Stimulated activated naive CD4-positive, alpha-beta T cell (primary cell): Measurements from ENCODE around the gene LAMC2.

Experiments
- DNase-seq, 6 experiments: peaks; one replicate each; lab custom pipeline; 2025; lab: John Stamatoyannopoulos, UW

LAMC2 gene

GRCh38 chr1:183173828-183174227 is 12.2 kb upstream of the LAMC2 start:
- no peak for DNase-seq

- DNase-seq: no peak
Measured at GRCh38 chr1:183175631-183176030, 10.4 kb upstream of the LAMC2 start.

- DNase-seq: no peak
Measured at GRCh38 chr1:183178545-183178944, 7.5 kb upstream of the LAMC2 start.

- DNase-seq: no peak
Measured at GRCh38 chr1:183179033-183179432, 7.0 kb upstream of the LAMC2 start.

GRCh38 chr1:183180218-183180617 is 5.8 kb upstream of the LAMC2 start:
- DNase-seq: no peak

GRCh38 chr1:183180634-183181056 is 5.4 kb upstream of the LAMC2 start:
- DNase-seq: no peak

- no peak for DNase-seq
Measured at GRCh38 chr1:183186841-183187240, 777 bp downstream of the LAMC2 start.

GRCh38 chr1:183188240-183188639 is 2.2 kb downstream of the LAMC2 start:
- DNase-seq: no peak

- no peak for DNase-seq
Measured at GRCh38 chr1:183191833-183192232, 5.8 kb downstream of the LAMC2 start.

GRCh38 chr1:183193963-183194525 is 8.0 kb downstream of the LAMC2 start:
- DNase-seq: no peak

- DNase-seq: peak in 3 of 6 experiments; percentile 18 to 36 (median 25)
Measured at GRCh38 chr1:183194527-183195141, 8.6 kb downstream of the LAMC2 start.

- no peak for DNase-seq
Measured at GRCh38 chr1:183195142-183195574, 9.1 kb downstream of the LAMC2 start.

GRCh38 chr1:183197762-183198161 is 11.7 kb downstream of the LAMC2 start:
- no peak for DNase-seq

GRCh38 chr1:183198463-183198862 is 12.4 kb downstream of the LAMC2 start:
- no peak for DNase-seq

- no peak for DNase-seq
Measured at GRCh38 chr1:183199304-183199703, 13.2 kb downstream of the LAMC2 start.

- DNase-seq: no peak
Measured at GRCh38 chr1:183200451-183200850, 14.4 kb downstream of the LAMC2 start.

- DNase-seq: no peak
Measured at GRCh38 chr1:183203094-183203493, 17.0 kb downstream of the LAMC2 start.

GRCh38 chr1:183205196-183205781 is 19.2 kb downstream of the LAMC2 start:
- no peak for DNase-seq

GRCh38 chr1:183206538-183207122 is 20.6 kb downstream of the LAMC2 start:
- DNase-seq: no peak

GRCh38 chr1:183209533-183210158 is 23.6 kb downstream of the LAMC2 start:
- no peak for DNase-seq

GRCh38 chr1:183210681-183211080 is 24.6 kb downstream of the LAMC2 start:
- no peak for DNase-seq

- DNase-seq: no peak
Measured at GRCh38 chr1:183212870-183213269, 26.8 kb downstream of the LAMC2 start.
